CD4-positive, alpha-beta T cell (primary cell): ENCODE results near the gene PRR20A. TPM values are rescaled to one million over a fixed set of nuclear protein-coding genes. Genes with fewer than 3 reads are reported as not detected.

Source experiments
- ATAC-seq: fragments of 200-7000 bp; cut with Tn5 transposase; one replicate; pipeline ENCODE4 v1.10.0; 2022; ENCODE audit warnings: mild to moderate bottlenecking; ENCODE audit not compliant: poor library complexity
- CTCF ChIA-PET: fragments of 350-600 bp; sonication (Branson Sonifier 250); formaldehyde crosslinking; loops from one replicate; lab custom pipeline; 2021; ENCODE audit warnings: antibody characterized with exemption, inconsistent platforms; lab: Charles Lee
- POLR2A ChIA-PET: fragments of 350-600 bp; sonication (Branson Sonifier 250); formaldehyde crosslinking; loops from one replicate; lab custom pipeline; 2021; ENCODE audit warnings: antibody characterized with exemption, inconsistent platforms; lab: Charles Lee
- DNase-seq, 14 experiments: peaks; one replicate each; pipeline ENCODE4 v3.0.0-alpha.2; 2013 to 2020; ENCODE audit warnings: mixed read lengths in 2 of 14
- H3K27ac ChIP-seq, 2 donors: one replicate each; pipeline versions ENCODE4 v1.5.1 to v1.7.0; 2013; ENCODE audit warnings: low read length in 2 of 2, low read depth in 1 of 2, mild to moderate bottlenecking in 1 of 2
- H3K27me3 ChIP-seq, 2 experiments: 1 replicate in 1 of 2; 2 replicates in 1 of 2; pipeline versions ENCODE4 v1.6.1 to v1.7.0; 2013; ENCODE audit warnings: low read length in 2 of 2, control low read depth in 1 of 2, mild to moderate bottlenecking in 1 of 2, moderate library complexity in 1 of 2; ENCODE audit not compliant: insufficient read depth in 2 of 2, control insufficient read depth in 1 of 2
- H3K36me3 ChIP-seq: one replicate; pipeline ENCODE4 v1.6.1; 2013; ENCODE audit warnings: low read length, control low read depth; ENCODE audit not compliant: insufficient read depth
- H3K4me1 ChIP-seq: one replicate; pipeline ENCODE4 v1.6.1; 2013; ENCODE audit warnings: low read length, control low read depth; ENCODE audit not compliant: insufficient read depth
- H3K4me3 ChIP-seq: one replicate; pipeline ENCODE4 v1.5.1; 2013; ENCODE audit warnings: mild to moderate bottlenecking, low read length, moderate library complexity
- H3K9me3 ChIP-seq, 2 experiments: 1 replicate in 1 of 2; 2 replicates in 1 of 2; pipeline versions ENCODE4 v1.6.1 to v1.7.0; 2013; ENCODE audit warnings: low read length in 2 of 2, mild to moderate bottlenecking in 2 of 2, control low read depth in 1 of 2, moderate library complexity in 1 of 2; ENCODE audit not compliant: control insufficient read depth in 1 of 2, insufficient read depth in 1 of 2
- H3K27ac Mint-ChIP-seq: one replicate; pipeline ENCODE4 v1.8.0; 2020; ENCODE audit warnings: mixed read lengths
- H3K27me3 Mint-ChIP-seq: one replicate; pipeline ENCODE4 v1.8.0; 2021; ENCODE audit warnings: mixed read lengths
- H3K36me3 Mint-ChIP-seq: one replicate; pipeline ENCODE4 v1.8.0; 2021; ENCODE audit warnings: low read depth, mixed read lengths
- H3K4me1 Mint-ChIP-seq: one replicate; pipeline ENCODE4 v1.8.0; 2021; ENCODE audit warnings: low read depth, mixed read lengths
- H3K4me3 Mint-ChIP-seq: one replicate; pipeline ENCODE4 v1.8.0; 2020; ENCODE audit warnings: mild to moderate bottlenecking, mixed read lengths
- H3K9me3 Mint-ChIP-seq: one replicate; pipeline ENCODE4 v1.8.0; 2020; ENCODE audit warnings: mixed read lengths
- intact Hi-C, 2 experiments: fragments of 100-400 bp; cut with DNase I in 1 of 2; cut with micrococcal nuclease in 1 of 2; formaldehyde crosslinking; loops; one replicate each; pipeline versions ENCODE4 v1.15.1 to v1.9.0; 2023 to 2025; cut with DNase I, micrococcal nuclease
- total RNA-seq, 174 experiments: library from RNA in 2 of 174; stranded (reverse) in 2 of 174; gene quantifications; one replicate each; pipeline ENCODE4 v1.2.3 and lab custom pipeline; 2021 to 2026
- TF ChIP-seq, protein P1 (sequence below): fragments of 200-600 bp; IDR thresholded peaks from one replicate; pipeline ENCODE4 v1.8.0; 2022; ENCODE audit warnings: antibody characterized with exemption, mild to moderate bottlenecking

Gene PRR20A
- total RNA-seq, 2 experiments from 2014 or later = not detected

DNA sequence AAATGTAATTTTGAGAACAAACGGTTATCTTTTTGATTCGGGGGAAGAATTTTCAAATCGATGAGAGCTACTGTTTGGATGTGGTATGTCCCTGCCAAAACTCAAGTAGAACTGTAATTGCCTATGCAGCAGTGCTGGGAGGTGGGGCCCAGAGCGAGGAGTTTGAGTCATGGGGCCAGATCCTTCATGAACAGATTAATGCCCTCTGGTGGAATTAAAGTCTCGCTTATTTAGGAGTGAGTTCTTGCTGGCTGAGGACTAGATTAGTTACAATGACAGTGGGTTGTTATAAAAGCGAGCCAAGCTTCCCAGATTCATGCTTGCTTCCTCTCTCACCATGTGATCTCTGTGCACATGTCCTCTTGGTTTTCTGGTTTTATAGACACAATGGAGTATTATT, 11.8 kb upstream of the PRR20A start:
- CTCF ChIA-PET = no interaction called here

DNA sequence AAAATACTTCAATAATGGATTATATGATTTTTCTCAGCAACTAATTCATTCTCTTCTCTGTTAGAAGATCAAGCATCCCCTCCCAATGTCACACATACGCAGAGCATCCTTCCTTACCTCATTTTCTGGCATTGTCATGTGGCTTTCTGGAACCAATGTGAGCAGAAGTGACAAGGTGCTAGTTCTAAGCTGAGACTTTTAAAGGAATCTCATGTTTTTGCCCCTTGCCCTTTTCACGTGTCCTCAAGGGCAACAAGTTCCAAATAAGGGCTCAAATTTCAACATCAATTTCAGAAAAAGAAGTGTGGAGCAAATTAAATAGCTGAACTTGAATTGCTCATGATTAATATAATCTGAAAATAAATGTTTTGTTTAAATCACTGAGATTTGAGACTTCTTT, 4.6 kb upstream of the PRR20A start:
- Histone ChIP-seq H3K27ac (no peak overlapping the region), H3K4me1 (no peaks in the 10 kb centered on the region), H3K27me3 (no peaks in the 10 kb centered on the region), H3K36me3 (no peaks in the 10 kb centered on the region), H3K4me3 (no peak overlapping the region), H3K9me3 (peaks cover 0 to 4% of the 10 kb centered on the region in 2 experiments)
- H3K9me3 Mint-ChIP-seq = peaks cover 3% of the 10 kb centered on the region
- no peak for ATAC-seq
- intact Hi-C loops = no loop called here
- no peak overlapping the region for H3K27ac Mint-ChIP-seq
- H3K4me1 Mint-ChIP-seq = no peaks in the 10 kb centered on the region
- H3K4me3 Mint-ChIP-seq = no peak overlapping the region
- H3K36me3 Mint-ChIP-seq = no peaks in the 10 kb centered on the region
- DNase-seq = no peak
- CTCF ChIA-PET = no interaction called here
- POLR2A ChIA-PET = no interaction called here
- TF ChIP-seq, protein P1, sequence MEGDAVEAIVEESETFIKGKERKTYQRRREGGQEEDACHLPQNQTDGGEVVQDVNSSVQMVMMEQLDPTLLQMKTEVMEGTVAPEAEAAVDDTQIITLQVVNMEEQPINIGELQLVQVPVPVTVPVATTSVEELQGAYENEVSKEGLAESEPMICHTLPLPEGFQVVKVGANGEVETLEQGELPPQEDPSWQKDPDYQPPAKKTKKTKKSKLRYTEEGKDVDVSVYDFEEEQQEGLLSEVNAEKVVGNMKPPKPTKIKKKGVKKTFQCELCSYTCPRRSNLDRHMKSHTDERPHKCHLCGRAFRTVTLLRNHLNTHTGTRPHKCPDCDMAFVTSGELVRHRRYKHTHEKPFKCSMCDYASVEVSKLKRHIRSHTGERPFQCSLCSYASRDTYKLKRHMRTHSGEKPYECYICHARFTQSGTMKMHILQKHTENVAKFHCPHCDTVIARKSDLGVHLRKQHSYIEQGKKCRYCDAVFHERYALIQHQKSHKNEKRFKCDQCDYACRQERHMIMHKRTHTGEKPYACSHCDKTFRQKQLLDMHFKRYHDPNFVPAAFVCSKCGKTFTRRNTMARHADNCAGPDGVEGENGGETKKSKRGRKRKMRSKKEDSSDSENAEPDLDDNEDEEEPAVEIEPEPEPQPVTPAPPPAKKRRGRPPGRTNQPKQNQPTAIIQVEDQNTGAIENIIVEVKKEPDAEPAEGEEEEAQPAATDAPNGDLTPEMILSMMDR = no peak
- H3K27me3 Mint-ChIP-seq = no peaks in the 10 kb centered on the region

More for the DNA sequence above, 11.8 kb upstream of the PRR20A start:
- peaks cover 12% of the 10 kb centered on the region for H3K9me3 Mint-ChIP-seq
- TF ChIP-seq, protein P1 = no peak
- H3K4me1 Mint-ChIP-seq = no peaks in the 10 kb centered on the region
- POLR2A ChIA-PET = no interaction called here
- H3K27me3 Mint-ChIP-seq = no peaks in the 10 kb centered on the region
- Histone ChIP-seq H3K27ac (no peak overlapping the region), H3K9me3 (peaks cover 0 to 8% of the 10 kb centered on the region in 2 experiments), H3K4me1 (no peaks in the 10 kb centered on the region), H3K4me3 (no peak overlapping the region), H3K36me3 (no peaks in the 10 kb centered on the region), H3K27me3 (no peaks in the 10 kb centered on the region)
- DNase-seq (no peak), ATAC-seq (no peak)
- H3K27ac Mint-ChIP-seq = no peak overlapping the region
- H3K36me3 Mint-ChIP-seq = no peaks in the 10 kb centered on the region
- H3K4me3 Mint-ChIP-seq = no peak overlapping the region
- intact Hi-C loops = no loop called here

DNA sequence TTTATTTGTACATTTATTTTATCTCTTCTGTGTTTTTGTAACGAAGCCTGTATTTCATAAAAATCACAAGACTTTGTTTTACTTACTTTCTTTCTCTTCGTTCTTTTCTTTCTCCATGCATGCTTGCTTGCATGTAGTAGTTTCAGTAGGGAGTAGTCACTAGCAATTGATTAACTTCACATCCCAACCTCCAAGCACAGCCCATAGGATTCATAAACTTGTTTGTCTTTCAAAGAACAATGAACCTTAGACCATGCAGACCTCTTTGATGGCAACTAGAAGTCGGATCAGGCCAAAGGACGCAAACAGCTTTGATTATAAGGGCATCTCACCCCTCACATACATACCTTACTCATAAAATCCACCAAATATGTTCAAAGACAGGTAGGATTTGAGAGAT, 3.1 kb upstream of the PRR20A start:
- TF ChIP-seq, protein P1 = no peak
- Mint-ChIP-seq H3K4me3 (no peak overlapping the region), H3K4me1 (no peaks in the 10 kb centered on the region), H3K27me3 (no peaks in the 10 kb centered on the region), H3K9me3 (peaks cover 3% of the 10 kb centered on the region), H3K36me3 (no peaks in the 10 kb centered on the region), H3K27ac (no peak overlapping the region)
- Histone ChIP-seq H3K4me1 (no peaks in the 10 kb centered on the region), H3K36me3 (no peaks in the 10 kb centered on the region), H3K27ac (no peak overlapping the region), H3K27me3 (no peaks in the 10 kb centered on the region), H3K4me3 (no peak overlapping the region), H3K9me3 (peaks cover 0 to 4% of the 10 kb centered on the region in 2 experiments)
- intact Hi-C loops = no loop called here
- ChIA-PET POLR2A (no interaction called here), CTCF (no interaction called here)
- no peak for DNase-seq
- no peak for ATAC-seq
